Mesothelial cell of epicardium (in vitro differentiated cells): ENCODE measurements around the gene LYZL1. TPM values are rescaled to one million over a fixed set of nuclear protein-coding genes. Genes with fewer than 3 reads are reported as not detected.
A peak's percentile ranks its signal among the peaks of the same experiment; 100 is the strongest.

Experiments used
- DNase-seq, 2 experiments: peaks; one replicate each; pipeline ENCODE4 v3.0.0; 2021; ENCODE audit warnings: low spot score in 2 of 2; ENCODE audit not compliant: unreplicated experiment in 2 of 2
- H3K27ac Mint-ChIP-seq: 2 replicates; pipeline ENCODE4 v1.8.0; 2021; ENCODE audit warnings: mixed read lengths
- H3K27me3 Mint-ChIP-seq: 2 replicates; pipeline ENCODE4 v1.8.0; 2021; ENCODE audit warnings: low read depth, mixed read lengths
- H3K36me3 Mint-ChIP-seq: 2 replicates; pipeline ENCODE4 v1.8.0; 2021; ENCODE audit warnings: mixed read lengths
- H3K4me1 Mint-ChIP-seq: 2 replicates; pipeline ENCODE4 v1.8.0; 2021; ENCODE audit warnings: mixed read lengths
- H3K4me3 Mint-ChIP-seq: 2 replicates; pipeline ENCODE4 v1.8.0; 2021; ENCODE audit warnings: mild to moderate bottlenecking, moderate library complexity, mixed read lengths
- H3K9me3 Mint-ChIP-seq: 2 replicates; pipeline ENCODE4 v1.8.0; 2021; ENCODE audit warnings: mixed read lengths
- total RNA-seq: library from RNA; stranded (reverse); gene quantifications from 3 replicates; pipeline ENCODE4 v1.2.1, GENCODE V29; 2021
- TF ChIP-seq, protein P1 (sequence below): fragments of 200-600 bp; sonication (generic); IDR thresholded peaks from one replicate; pipeline ENCODE4 v1.5.0; 2021; ENCODE audit warnings: antibody characterized with exemption; ENCODE audit not compliant: unreplicated experiment

Gene LYZL1
- total RNA-seq, 1 donor from 2014 or later, result not detected

DNA sequence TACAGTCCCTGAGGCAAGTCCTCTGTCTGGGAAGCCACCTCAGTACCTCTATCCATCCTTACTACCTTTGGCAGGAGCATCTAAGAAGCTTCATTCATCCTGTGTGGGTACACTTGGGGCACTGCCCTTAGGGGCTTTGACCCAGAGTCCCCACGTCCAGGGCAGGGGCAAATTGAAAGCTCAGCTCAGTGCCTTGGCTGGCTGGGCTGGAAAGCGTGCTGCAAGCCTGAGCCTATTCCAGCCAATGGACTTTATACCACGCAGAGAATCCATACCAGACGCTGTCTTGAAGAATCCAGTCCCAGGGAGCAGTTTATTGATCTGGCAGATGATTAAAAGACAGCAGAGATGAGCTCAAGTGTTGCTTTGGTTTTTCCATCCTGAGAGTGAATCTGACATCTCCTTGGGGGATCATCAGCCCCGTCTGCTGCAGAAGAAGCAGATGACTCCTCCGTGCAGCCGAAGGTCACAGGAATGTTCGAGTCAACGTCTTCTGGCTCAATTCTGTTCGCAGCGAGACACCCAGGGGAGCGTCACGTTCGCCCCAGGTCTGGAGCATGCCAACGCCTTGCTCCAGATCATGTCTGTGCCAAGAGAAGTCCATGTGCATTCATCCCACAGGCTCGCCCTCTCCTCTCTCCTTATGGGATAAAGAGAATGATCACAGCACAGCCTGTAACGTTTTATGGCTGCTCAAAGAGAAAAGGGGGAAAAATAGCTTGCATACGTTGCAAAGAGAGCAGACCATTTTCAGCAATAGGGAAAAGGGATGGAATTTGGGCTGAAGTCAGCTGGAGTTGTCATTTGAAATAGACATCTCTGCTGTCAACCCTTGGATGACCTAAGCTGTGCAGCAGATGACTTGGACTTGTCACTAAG is 35.8 kb upstream of the LYZL1 start:
- TF ChIP-seq, protein P1, sequence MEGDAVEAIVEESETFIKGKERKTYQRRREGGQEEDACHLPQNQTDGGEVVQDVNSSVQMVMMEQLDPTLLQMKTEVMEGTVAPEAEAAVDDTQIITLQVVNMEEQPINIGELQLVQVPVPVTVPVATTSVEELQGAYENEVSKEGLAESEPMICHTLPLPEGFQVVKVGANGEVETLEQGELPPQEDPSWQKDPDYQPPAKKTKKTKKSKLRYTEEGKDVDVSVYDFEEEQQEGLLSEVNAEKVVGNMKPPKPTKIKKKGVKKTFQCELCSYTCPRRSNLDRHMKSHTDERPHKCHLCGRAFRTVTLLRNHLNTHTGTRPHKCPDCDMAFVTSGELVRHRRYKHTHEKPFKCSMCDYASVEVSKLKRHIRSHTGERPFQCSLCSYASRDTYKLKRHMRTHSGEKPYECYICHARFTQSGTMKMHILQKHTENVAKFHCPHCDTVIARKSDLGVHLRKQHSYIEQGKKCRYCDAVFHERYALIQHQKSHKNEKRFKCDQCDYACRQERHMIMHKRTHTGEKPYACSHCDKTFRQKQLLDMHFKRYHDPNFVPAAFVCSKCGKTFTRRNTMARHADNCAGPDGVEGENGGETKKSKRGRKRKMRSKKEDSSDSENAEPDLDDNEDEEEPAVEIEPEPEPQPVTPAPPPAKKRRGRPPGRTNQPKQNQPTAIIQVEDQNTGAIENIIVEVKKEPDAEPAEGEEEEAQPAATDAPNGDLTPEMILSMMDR, result no peak
- Mint-ChIP-seq H3K4me3 (no peak overlapping the region), H3K27ac (peak overlapping the region; percentile 98), H3K36me3 (peaks cover 2% of the 10 kb centered on the region), H3K4me1 (peaks cover 91% of the 10 kb centered on the region), H3K9me3 (peaks cover 10% of the 10 kb centered on the region), H3K27me3 (no peaks in the 10 kb centered on the region)
- DNase-seq, result no peak

DNA sequence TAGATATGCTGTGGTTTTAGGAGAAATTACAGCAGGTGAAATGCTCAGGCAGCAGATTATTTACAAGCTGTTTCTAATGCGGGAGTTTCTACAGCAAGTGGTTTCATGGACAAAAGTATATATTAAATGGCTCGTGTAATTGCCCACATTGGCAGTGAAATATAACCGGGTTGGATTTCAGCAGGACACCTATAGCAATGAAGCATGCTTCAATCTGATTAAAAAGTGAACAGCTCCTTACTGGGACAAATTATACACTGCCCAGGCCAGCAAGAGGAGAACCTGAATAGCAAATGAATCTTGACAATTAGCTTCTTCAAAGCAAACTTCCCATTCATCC is 35.2 kb upstream of the LYZL1 start:
- H3K27me3 Mint-ChIP-seq, result no peaks in the 10 kb centered on the region
- no peak for DNase-seq
- peaks cover 2% of the 10 kb centered on the region for H3K36me3 Mint-ChIP-seq
- TF ChIP-seq, protein P1, result no peak
- peaks cover 90% of the 10 kb centered on the region for H3K4me1 Mint-ChIP-seq
- H3K27ac Mint-ChIP-seq, result peak overlapping the region; percentile 98
- H3K9me3 Mint-ChIP-seq, result peaks cover 10% of the 10 kb centered on the region
- no peak overlapping the region for H3K4me3 Mint-ChIP-seq

DNA sequence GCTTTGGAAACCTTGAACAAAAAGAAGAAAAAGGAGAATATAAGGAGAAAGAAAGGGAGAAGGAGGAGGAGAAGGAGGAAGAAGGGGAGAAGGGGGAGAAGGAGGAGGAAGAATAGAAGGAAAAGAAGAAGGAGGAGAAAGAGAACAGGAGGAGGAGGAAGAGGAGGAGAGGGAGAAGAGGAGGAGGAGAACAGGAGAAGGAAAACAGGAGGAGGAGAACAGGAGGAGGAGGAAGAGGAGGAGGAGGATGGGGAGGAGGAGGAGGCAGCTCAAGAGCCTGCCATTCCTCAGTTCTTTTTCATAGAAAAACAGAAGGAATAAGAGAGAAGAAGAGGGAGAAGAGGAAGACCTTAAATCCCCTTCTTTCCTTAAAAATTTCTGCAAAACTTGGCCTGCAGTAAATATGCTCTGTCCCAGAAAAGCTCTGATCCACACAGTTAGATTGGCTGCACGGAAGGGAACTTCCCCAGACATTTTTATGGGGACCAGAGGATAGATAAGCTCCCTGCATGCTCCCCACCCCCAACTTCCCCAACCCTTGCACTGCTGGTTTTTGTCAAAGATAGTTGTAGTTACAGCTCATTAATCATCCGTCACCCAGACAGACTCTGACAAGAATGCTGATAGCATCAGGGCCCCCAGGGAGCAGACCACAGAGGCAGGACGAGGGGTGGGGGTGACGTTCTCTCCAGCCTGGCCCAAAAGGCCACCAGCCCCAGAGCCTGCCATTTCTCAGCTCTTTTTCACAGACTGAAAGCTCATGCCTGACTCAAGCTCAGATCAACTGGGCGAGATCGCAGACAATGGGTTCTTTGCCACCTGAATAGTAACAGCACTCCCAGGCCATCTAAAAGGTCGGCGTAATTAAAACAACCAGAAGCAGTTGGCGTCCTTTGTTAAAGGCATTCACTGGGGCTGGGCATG is 34.5 kb upstream of the LYZL1 start:
- H3K4me1 Mint-ChIP-seq, result peaks cover 88% of the 10 kb centered on the region
- peak; percentile 33 to 62 for DNase-seq
- peak overlapping the region; percentile 20 for H3K4me3 Mint-ChIP-seq
- TF ChIP-seq, protein P1, result no peak
- no peaks in the 10 kb centered on the region for H3K27me3 Mint-ChIP-seq
- no peaks in the 10 kb centered on the region for H3K36me3 Mint-ChIP-seq
- peaks cover 7% of the 10 kb centered on the region for H3K9me3 Mint-ChIP-seq
- peak overlapping the region; percentile 98 for H3K27ac Mint-ChIP-seq

DNA sequence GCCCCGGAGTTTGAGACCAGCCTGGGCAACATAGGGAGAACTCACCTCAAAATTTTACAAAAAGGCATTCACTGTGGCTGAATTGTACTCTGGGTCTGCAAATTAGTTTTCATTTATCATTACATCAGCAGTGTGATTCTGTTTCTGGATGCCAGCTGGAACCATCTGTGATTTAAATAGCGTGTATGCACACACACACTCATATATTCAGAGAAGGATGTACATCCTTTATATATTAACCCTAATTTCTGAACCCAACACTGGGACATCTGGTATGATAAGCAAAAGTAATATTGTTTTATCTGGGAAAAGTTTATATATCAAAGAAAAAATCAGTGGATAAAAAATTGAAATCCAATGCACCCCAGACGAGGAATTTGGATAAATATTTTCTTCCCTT is 33.8 kb upstream of the LYZL1 start:
- no peaks in the 10 kb centered on the region for H3K36me3 Mint-ChIP-seq
- H3K27ac Mint-ChIP-seq, result peak overlapping the region; percentile 98
- H3K4me1 Mint-ChIP-seq, result peaks cover 81% of the 10 kb centered on the region
- H3K27me3 Mint-ChIP-seq, result no peaks in the 10 kb centered on the region
- TF ChIP-seq, protein P1, result no peak
- no peaks in the 10 kb centered on the region for H3K9me3 Mint-ChIP-seq
- H3K4me3 Mint-ChIP-seq, result no peak overlapping the region
- no peak for DNase-seq

DNA sequence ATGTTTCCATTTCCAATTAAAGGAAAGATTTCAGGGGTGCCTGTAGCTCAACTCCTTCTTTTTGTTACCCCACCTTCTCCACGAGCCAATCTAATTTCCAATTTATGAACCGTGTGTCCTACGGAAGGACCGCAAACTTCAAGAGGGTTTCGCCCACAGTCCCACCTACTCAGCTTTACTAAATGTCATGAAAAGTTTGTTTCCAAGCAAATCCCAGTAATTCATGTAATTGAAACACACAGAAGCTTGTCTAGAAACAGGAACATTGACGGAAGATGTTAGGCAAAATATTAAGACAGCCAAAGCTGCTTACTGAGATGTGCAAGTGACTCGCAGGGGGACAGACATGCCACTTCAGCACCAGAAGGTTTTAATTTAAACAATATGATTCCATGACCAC is 32.9 kb upstream of the LYZL1 start:
- H3K9me3 Mint-ChIP-seq, result no peaks in the 10 kb centered on the region
- TF ChIP-seq, protein P1, result no peak
- DNase-seq, result no peak
- no peak overlapping the region for H3K4me3 Mint-ChIP-seq
- H3K27ac Mint-ChIP-seq, result peak overlapping the region; percentile 98
- no peaks in the 10 kb centered on the region for H3K36me3 Mint-ChIP-seq
- peaks cover 75% of the 10 kb centered on the region for H3K4me1 Mint-ChIP-seq
- H3K27me3 Mint-ChIP-seq, result no peaks in the 10 kb centered on the region
